Colonic mucosa (tissue), 4 donors: ENCODE measurements around the gene CCDC97. TPM values are rescaled to one million over a fixed set of nuclear protein-coding genes. Genes with fewer than 3 reads are reported as not detected.
"Not testable (repeated sequence)": the region's sequence is repeated elsewhere in the genome, so short reads cannot be mapped to it uniquely, and the experiment has no call there.

Source experiments
- DNase-seq: peaks from one replicate; pipeline ENCODE4 v3.0.0-alpha.2; 2020
- H3K27ac ChIP-seq: fragments of 200-600 bp; one replicate; pipeline ENCODE4 v1.8.0; 2021
- H3K27me3 ChIP-seq: fragments of 200-600 bp; one replicate; pipeline ENCODE4 v1.8.0; 2021
- H3K36me3 ChIP-seq: fragments of 200-600 bp; one replicate; pipeline ENCODE4 v1.8.0; 2021
- H3K4me1 ChIP-seq: fragments of 200-600 bp; one replicate; pipeline ENCODE4 v1.8.0; 2021; ENCODE audit warnings: mild to moderate bottlenecking
- H3K4me3 ChIP-seq: fragments of 200-600 bp; one replicate; pipeline ENCODE4 v1.8.0; 2021
- H3K9ac ChIP-seq, 2 donors: one replicate each; pipeline ENCODE4 v1.7.0; 2013; ENCODE audit warnings: control low read depth in 2 of 2, low read depth in 2 of 2, low read length in 2 of 2
- H3K9me3 ChIP-seq: fragments of 200-600 bp; one replicate; pipeline ENCODE4 v1.8.0; 2021
- intact Hi-C: fragments of 100-400 bp; cut with DNase I; formaldehyde crosslinking; loops from one replicate; pipeline ENCODE4 v1.14.1; 2022
- total RNA-seq, 2 donors: library from RNA; stranded (reverse); fragmentation: NEBNext Ultra II Directional in 1 of 2; extraction: Animal tissue kit (Norgen Biotek cat#: 25700) in 1 of 2; gene quantifications; one replicate each; pipeline ENCODE4 v1.2.1, GENCODE V29; 2021
- TF ChIP-seq, protein P1 (sequence below): fragments of 200-600 bp; IDR thresholded peaks from one replicate; pipeline ENCODE4 v1.8.0; 2022; ENCODE audit warnings: antibody characterized with exemption, mild to moderate bottlenecking
- donor health status: healthy.
- donor health status: DM: no; HTN: no; CAD: no.
- donor health status: DM: no; HTN: no; CAD: no.

CCDC97 gene
- total RNA-seq, 2 donors from 2014 or later = 20.6 to 30.5 TPM

DNA sequence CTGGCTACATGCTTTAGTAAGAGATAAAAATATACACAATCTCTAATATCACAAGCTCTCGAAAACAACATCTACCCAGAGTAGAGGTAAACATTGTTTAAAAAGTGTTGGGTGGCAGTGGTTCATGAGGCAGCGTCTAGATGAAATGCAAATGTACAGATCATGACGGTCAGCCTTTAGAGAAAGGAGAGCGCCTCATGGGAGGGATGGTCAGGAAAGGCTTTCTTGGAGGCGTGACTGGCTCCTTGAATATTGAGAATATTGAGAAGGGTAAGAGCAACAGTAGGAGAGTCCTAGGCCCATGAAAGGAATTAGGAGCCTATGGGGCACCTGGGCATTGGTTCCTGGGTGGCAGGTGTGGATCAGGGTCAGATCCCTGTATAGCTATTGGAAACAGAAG is 35.2 kb upstream of the CCDC97 start:
- Histone ChIP-seq H3K27me3 (no peaks in the 10 kb centered on the region), H3K27ac (no peak overlapping the region), H3K4me1 (no peaks in the 10 kb centered on the region), H3K9me3 (no peaks in the 10 kb centered on the region), H3K36me3 (peaks cover 81% of the 10 kb centered on the region), H3K4me3 (no peak overlapping the region), H3K9ac (no peak overlapping the region)
- DNase-seq = no peak
- TF ChIP-seq, protein P1, sequence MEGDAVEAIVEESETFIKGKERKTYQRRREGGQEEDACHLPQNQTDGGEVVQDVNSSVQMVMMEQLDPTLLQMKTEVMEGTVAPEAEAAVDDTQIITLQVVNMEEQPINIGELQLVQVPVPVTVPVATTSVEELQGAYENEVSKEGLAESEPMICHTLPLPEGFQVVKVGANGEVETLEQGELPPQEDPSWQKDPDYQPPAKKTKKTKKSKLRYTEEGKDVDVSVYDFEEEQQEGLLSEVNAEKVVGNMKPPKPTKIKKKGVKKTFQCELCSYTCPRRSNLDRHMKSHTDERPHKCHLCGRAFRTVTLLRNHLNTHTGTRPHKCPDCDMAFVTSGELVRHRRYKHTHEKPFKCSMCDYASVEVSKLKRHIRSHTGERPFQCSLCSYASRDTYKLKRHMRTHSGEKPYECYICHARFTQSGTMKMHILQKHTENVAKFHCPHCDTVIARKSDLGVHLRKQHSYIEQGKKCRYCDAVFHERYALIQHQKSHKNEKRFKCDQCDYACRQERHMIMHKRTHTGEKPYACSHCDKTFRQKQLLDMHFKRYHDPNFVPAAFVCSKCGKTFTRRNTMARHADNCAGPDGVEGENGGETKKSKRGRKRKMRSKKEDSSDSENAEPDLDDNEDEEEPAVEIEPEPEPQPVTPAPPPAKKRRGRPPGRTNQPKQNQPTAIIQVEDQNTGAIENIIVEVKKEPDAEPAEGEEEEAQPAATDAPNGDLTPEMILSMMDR = no peak
- intact Hi-C loops = no loop called here

DNA sequence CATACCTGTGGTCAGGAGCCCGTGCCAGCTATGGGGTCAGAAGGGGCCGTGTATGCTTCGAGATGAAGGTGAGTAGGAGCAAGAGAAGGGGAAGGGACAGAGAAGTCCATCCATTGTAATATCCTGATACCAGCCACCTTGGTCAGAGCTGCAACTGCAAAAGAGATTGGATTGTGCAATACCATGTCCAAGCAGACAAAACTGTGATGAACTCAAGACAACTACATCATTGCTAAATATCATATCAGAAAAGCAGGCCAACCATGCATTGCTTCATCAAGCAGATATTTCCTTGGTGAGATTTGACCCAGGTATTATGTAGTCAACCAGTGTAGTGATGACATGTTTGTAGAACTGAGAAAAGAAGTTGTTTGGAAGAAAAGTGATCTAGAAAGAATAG is 33.7 kb upstream of the CCDC97 start:
- Histone ChIP-seq H3K27ac (no peak overlapping the region), H3K36me3 (peaks cover 78% of the 10 kb centered on the region), H3K27me3 (no peaks in the 10 kb centered on the region), H3K4me3 (no peak overlapping the region), H3K4me1 (no peaks in the 10 kb centered on the region), H3K9me3 (no peaks in the 10 kb centered on the region), H3K9ac (no peak overlapping the region)
- intact Hi-C loops = no loop called here
- DNase-seq = no peak
- TF ChIP-seq, protein P1 = no peak

DNA sequence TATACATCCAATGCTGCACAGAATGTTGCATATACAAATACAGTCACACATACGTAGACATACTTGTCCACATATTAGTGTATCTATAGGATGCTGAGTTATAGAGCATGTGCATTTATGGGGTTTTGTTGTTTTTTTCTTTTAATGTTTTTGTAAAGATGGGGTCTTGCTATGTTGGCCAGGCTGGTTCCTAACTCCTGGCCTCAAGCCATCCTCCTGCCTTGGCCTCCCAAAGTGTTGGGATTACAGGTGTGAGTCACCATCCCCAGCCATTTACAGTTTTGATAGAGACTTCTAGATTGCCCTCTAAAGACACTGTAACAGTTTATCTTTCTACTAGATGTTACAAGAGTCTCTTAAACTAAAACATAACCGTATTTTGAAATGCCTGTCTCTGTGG is 31.5 kb upstream of the CCDC97 start:
- H3K4me1 ChIP-seq = no peaks in the 10 kb centered on the region
- TF ChIP-seq, protein P1 = no peak
- H3K4me3 ChIP-seq = no peak overlapping the region
- DNase-seq = no peak
- no peaks in the 10 kb centered on the region for H3K9me3 ChIP-seq
- no peak overlapping the region for H3K9ac ChIP-seq
- H3K27ac ChIP-seq = no peak overlapping the region
- intact Hi-C loops = no loop called here
- H3K27me3 ChIP-seq = no peaks in the 10 kb centered on the region
- H3K36me3 ChIP-seq = peaks cover 65% of the 10 kb centered on the region

DNA sequence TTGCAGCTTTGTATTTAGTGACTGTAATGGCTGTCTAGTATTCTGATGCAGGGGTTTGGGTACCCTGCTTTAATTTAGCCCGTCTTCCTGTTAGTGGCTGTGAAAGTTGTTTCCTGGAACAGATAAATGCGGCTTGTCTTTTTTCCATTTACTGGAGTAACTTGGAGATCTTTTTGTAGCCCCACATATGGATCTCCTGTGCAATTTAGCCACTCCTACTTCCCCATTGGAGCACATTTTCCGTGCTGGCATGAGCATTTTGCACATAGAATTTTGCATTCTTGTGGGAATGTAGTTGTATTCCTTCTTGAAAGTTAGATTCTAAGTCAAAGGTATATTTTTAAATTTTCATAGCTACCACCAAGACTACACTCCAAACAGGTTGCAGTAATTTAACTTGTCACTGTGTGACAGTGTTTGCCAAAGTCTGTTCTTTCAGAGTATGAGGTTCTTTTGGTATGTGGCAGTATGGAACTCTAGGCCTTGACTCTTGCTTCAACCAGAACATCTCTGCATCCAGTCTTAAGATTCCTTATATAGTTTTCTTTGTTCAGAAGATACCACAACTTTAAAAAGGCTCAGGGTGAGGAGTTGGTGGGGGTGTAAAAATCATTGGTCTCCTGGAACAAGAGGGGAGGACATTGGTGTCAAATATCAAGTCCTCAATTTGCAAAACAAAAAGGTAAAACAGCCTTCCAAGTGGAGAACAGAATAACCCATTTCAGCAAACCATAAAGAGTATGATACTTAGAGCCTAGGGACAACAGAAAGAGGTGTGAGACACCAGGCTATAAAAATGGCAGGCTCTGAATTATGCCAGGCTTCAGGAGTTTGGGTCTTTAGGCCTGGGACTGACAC is 21.1 kb upstream of the CCDC97 start:
- no peak overlapping the region for H3K4me3 ChIP-seq
- no peak for DNase-seq
- H3K36me3 ChIP-seq = peaks cover 33% of the 10 kb centered on the region
- TF ChIP-seq, protein P1 = no peak
- H3K9ac ChIP-seq = no peak overlapping the region
- H3K27ac ChIP-seq = no peak overlapping the region
- no peaks in the 10 kb centered on the region for H3K4me1 ChIP-seq
- H3K9me3 ChIP-seq = no peaks in the 10 kb centered on the region
- intact Hi-C loops = no loop called here
- no peaks in the 10 kb centered on the region for H3K27me3 ChIP-seq

DNA sequence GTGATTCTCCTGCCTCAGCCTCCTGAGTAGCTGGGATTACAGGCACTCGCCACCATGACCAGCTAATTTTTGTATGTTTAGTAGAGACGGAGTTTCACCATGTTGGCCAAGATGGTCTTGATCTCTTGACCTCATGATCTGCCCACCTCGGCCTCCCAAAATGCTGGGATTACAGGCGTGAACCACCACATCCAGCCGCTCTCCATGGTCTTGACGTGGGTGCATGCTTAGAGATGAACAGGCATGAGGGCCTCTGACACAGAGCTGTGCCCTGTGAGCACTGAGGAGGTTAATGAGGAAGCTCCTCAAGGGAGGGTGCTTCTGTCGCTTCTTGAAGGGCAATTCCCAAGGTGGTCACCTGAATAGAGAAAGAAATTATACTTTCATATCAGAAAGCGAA is 20.2 kb upstream of the CCDC97 start:
- H3K9me3 ChIP-seq, H3K4me1 ChIP-seq, DNase-seq, intact Hi-C loops, H3K27me3 ChIP-seq, H3K9ac ChIP-seq, H3K4me3 ChIP-seq, H3K27ac ChIP-seq: not testable (repeated sequence)
- peaks cover 43% of the 10 kb centered on the region for H3K36me3 ChIP-seq

DNA sequence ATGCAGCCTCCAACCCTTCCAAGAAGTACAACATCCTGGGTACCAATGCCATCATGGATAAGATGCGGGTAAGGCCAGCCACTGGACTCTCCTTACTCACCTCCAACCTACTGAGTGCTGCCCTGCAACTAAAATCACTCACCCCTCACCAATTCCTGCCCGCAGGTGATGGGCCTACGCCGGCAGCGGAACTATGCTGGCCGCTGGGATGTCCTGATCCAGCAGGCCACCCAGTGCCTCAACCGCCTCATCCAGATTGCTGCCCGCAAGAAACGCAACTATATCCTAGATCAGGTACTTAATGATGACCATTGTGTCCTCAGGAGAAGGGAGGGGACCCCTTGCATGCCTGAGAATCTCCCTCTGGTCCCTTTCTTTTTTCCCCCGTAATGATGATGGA is 15.6 kb upstream of the CCDC97 start:
- TF ChIP-seq, protein P1 = no peak
- no peaks in the 10 kb centered on the region for H3K9me3 ChIP-seq
- peaks cover 37% of the 10 kb centered on the region for H3K36me3 ChIP-seq
- no peak overlapping the region for H3K9ac ChIP-seq
- H3K4me1 ChIP-seq = no peaks in the 10 kb centered on the region
- no peaks in the 10 kb centered on the region for H3K27me3 ChIP-seq
- DNase-seq = no peak
- intact Hi-C loops = no loop called here
- H3K4me3 ChIP-seq = no peak overlapping the region
- H3K27ac ChIP-seq = no peak overlapping the region
